ENCODE data around the gene KCTD20. TPM values are rescaled to one million over a fixed set of nuclear protein-coding genes. Genes with fewer than 3 reads are reported as not detected.

KCTD20 gene
- total and polyA plus RNA-seq, 2 of the 13 experiments (the other 11 are each of a cell fraction or from before 2014, with no cell fraction given) = 52.7 to 67.1 TPM

- TF ChIP-seq SMAD3 (CRISPR knock-in tag; IDR thresholded peaks at IDR 0.05) = peak; percentile 84; the same call in 1 of the 2 replicates
- no peak for TF ChIP-seq ZNF790 (CRISPR knock-in tag; IDR thresholded peaks at IDR 0.05; ENCODE audit: borderline replicate concordance)
- no peak for TF ChIP-seq HES4 (CRISPR knock-in tag; IDR thresholded peaks at IDR 0.05; ENCODE audit: borderline replicate concordance)
- no peak for TF ChIP-seq ZNF616 (CRISPR knock-in tag; IDR thresholded peaks at IDR 0.05; ENCODE audit: low read depth)
- no peak for TF ChIP-seq ZNF619 (CRISPR knock-in tag; IDR thresholded peaks at IDR 0.05)
- TF ChIP-seq ZNF747 (CRISPR knock-in tag; IDR thresholded peaks at IDR 0.05; ENCODE audit: borderline replicate concordance) = no peak
- peak; percentile 84 for TF ChIP-seq ZNF331 (CRISPR knock-in tag; IDR thresholded peaks at IDR 0.05)
- no peak for TF ChIP-seq AKNA (CRISPR knock-in tag; IDR thresholded peaks at IDR 0.05; ENCODE audit: borderline replicate concordance)
- TF ChIP-seq MTF2 (CRISPR knock-in tag; IDR thresholded peaks at IDR 0.05; ENCODE audit: borderline replicate concordance) = no peak
- no peak for TF ChIP-seq ZC3H13 (CRISPR knock-in tag; IDR thresholded peaks at IDR 0.05)
- TF ChIP-seq TEF (CRISPR knock-in tag; IDR thresholded peaks at IDR 0.05) = no peak
- TF ChIP-seq ZNF407 (CRISPR knock-in tag; IDR thresholded peaks at IDR 0.05; ENCODE audit: not compliant biosample characterization) = no peak
- TF ChIP-seq HCFC1 (IDR thresholded peaks at IDR 0.05; ENCODE audit: low read depth, low read length) = peak; percentile 13; the same call in 1 of the 2 replicates
- no peak for TF ChIP-seq GPBP1L1 (CRISPR knock-in tag; IDR thresholded peaks at IDR 0.05)
Measured at GRCh38 chr6:36441307-36441894, 1.4 kb upstream of the KCTD20 start (continued).

Measured in HepG2 (cell line).